DMS 273 treated with DMSO at 0.1 percent for 48 hours (cell line): ENCODE data around the gene ARHGAP26.

ENCODE experiments used
- DNase-seq: peaks from one replicate; lab custom pipeline; 2025; lab: John Stamatoyannopoulos, UW

Gene ARHGAP26

GRCh38 chr5:143162810-143163209 lies 392.6 kb downstream of the ARHGAP26 start:
- DNase-seq: no peak

- DNase-seq: no peak
Observed at GRCh38 chr5:143164557-143164956, 394.4 kb downstream of the ARHGAP26 start.

- no peak for DNase-seq
Observed at GRCh38 chr5:143165049-143165880, 395.1 kb downstream of the ARHGAP26 start.

DNA sequence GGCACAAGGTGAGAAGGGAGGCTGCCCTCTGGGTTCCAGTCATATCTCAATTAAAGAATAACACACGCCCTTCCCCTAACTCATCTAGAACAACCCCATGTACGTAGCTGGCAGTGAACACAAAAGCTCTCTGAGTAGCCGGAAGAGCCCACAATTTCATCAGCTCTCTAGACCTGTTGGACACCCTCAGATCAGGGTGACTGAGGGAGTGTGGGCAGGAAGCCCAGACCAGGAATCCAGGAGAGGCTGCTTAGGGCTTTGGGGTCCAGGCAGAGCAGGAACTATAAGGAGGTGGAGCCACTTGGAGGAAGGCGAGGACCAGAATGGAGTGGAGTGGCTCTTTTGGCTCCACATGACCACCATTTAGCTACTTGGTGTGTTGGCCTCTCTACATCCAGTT lies 395.9 kb downstream of the ARHGAP26 start:
- DNase-seq: no peak

- DNase-seq: no peak
Observed at GRCh38 chr5:143166661-143167420, 396.7 kb downstream of the ARHGAP26 start.

DNA sequence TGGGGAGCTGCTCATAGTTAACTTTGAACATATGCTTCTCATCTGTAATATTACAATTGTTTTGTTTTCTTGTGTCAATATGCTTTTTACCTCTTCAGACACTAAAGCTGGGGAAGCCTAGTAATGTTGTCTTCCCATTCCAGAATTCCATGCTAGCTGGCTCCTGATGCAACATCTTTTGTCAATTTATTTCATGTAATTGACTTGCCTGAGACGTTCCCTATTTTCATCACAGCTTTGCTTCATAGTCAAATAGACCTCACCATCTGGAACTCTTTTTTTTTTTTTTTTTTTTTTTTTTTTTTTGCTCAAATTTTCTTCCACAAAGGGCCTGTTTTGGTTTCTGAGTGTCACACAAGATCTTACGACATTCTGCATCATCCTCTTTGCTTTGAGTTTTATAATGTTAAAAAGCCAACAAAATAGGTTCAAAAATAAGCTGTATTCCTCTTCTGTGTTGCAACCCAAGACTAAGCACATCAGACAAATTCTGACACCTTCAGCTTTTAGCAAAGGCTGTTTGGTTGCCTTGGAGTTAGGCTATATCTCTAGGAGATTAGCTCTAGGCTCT lies 398.1 kb downstream of the ARHGAP26 start:
- no peak for DNase-seq

- DNase-seq: no peak
Observed at GRCh38 chr5:143168921-143169810, 399.0 kb downstream of the ARHGAP26 start.

DNA sequence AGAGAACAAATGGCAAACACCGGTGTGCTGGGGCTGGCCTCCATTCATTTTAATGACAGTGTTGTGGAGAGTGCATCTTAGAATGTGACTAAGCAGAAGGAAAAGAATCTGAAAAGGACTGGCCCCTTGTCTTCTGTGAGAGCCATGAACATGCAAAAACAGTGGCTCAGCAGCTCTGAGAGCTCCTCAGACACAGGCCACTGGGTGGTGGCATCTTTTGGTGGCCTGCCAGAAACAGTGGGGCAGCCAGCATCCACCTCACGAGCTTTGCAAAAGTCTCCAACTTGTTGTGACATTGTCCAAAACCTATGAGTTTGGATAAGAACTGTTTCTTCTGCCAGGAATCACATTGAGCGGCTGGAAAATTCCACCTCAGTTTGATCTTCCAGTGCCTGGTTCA lies 399.9 kb downstream of the ARHGAP26 start:
- DNase-seq: no peak

GRCh38 chr5:143170977-143171376 lies 400.8 kb downstream of the ARHGAP26 start:
- no peak for DNase-seq

GRCh38 chr5:143172739-143173138 lies 402.6 kb downstream of the ARHGAP26 start:
- no peak for DNase-seq

- no peak for DNase-seq
Observed at GRCh38 chr5:143173139-143173889, 403.1 kb downstream of the ARHGAP26 start.

GRCh38 chr5:143174714-143175398 lies 404.7 kb downstream of the ARHGAP26 start:
- no peak for DNase-seq

DNA sequence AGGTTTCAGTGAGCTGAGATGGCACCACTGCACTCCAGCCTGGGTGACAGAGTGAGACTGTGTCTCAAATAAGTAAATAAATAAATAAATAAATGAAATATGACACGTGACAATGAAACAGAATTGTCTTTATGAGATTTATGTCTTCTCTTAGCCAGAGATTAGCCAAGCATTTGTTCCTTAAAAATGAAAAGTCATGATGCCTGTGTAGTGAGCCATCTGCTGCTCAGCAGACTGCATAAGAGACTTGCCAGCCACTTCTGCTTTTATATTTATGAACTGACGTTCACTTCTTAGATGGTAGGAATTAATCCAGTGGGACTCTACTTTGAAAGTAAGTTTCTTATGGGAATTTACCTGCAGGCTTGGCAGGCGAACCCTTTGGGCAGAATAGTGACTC lies 405.9 kb downstream of the ARHGAP26 start:
- DNase-seq: peak; percentile 24

DNA sequence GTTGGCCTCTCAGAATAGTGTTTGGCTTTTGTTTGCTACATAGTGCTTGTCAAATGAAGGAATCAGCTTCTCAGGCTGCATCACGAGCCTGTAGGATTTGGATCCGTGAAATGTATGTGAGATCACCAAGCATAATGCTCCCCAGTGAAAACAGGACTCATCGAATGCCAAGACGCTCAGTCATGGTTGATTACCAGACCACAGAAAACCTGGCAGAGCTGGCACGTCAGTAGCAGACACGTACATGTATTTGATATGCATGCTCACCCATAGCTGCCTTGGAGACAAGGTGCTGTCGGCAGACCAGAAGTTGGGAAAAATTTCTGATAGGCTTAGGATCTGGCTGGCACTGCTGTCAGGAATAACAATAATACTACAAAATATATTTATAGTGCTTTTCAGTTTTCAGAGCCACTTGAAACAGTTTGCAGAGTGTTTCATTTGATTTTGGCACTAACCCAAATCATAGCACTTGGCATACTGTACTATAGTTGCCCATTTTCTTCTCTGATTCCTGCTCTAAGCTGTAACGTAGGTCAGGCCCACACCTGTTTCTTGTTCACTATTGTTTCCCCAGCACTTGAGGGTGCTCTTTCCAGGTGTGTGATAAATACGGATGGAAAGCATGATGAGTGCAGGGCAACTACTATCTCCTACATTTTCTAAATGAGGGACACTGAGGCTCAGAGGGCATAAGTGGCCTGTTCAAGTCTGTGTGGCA lies 407.2 kb downstream of the ARHGAP26 start:
- peak; percentile 82 for DNase-seq

GRCh38 chr5:143179126-143179740 lies 409.1 kb downstream of the ARHGAP26 start:
- no peak for DNase-seq

- DNase-seq: no peak
Observed at GRCh38 chr5:143180751-143181150, 410.6 kb downstream of the ARHGAP26 start.

DNA sequence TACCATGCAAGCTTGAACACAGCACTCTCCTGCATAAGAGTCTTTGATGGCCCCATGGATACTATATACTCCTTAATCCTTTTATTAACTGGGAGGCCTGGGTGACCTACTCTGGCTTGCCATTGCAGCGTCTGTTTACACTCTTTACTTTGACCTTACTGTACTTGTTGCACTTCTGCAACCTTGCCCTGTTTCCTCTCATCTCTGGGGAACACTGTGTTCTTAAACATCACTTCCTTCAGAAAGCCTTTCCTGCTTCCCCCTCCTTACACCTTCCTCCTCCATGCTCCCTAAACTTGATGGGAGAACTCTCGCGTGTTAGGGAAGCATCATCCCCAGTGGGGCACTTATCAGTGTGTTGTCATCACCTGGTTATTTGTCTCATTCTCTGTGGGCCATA lies 411.0 kb downstream of the ARHGAP26 start:
- DNase-seq: no peak

DNA sequence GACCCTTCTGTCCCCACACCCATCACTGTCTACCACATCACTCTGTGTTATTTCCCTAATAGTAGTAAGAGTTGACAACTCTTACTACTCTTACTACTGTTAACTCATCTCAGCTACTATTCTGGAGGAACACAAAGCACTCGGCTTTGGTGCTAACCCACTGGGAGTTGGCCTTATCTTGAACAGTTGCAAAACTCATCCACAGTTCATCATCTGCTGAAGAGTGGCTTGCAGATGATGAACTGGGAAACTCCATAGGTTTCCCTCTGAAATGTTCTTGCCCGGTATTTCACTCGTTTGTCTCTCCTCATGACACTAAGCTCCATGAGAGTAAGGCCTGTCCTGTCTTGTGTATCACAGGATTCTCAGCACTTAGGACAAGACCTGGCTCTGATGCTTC lies 411.9 kb downstream of the ARHGAP26 start:
- DNase-seq: no peak
